HCT116 (cell line): ENCODE results near the gene RNH1. TPM values are rescaled to one million over a fixed set of nuclear protein-coding genes. Genes with fewer than 3 reads are reported as not detected.
A peak's percentile ranks its signal among the peaks of the same experiment; 100 is the strongest.

Experiments used
- ATAC-seq: fragments of 200-7000 bp; cut with Tn5 transposase; 2 replicates; pipeline ENCODE4 v1.9.1; 2020; ENCODE audit warnings: mild to moderate bottlenecking, moderate library complexity
- BruUV-seq: library from RNA; stranded (reverse); fragments of 400-500 nt; replicated peaks from 2 replicates; lab custom pipeline; 2021; lab: Mats Ljungman, UMichigan
- CTCF ChIA-PET: fragments of 300-600 bp; sonication (Branson Sonifier 250); formaldehyde crosslinking; loops from one replicate; lab custom pipeline; 2021; ENCODE audit warnings: antibody characterized with exemption; lab: Charles Lee
- POLR2A ChIA-PET: fragments of 300-600, 350-600 bp; sonication (Branson Sonifier 250); formaldehyde crosslinking; loops from one replicate; lab custom pipeline; 2021; ENCODE audit warnings: antibody characterized with exemption; lab: Charles Lee
- RAD21 ChIA-PET, 2 experiments: fragments of 300-600 bp; sonication (Branson Sonifier 250); formaldehyde crosslinking; loops; one replicate each; lab custom pipeline; 2023; ENCODE audit warnings: low total read pairs in 2 of 2; ENCODE audit not compliant: uncharacterized antibody in 2 of 2, unreplicated experiment in 2 of 2, low non-redundant PET in 1 of 2; lab: Charles Lee
- DNase-seq: peaks from one replicate; pipeline ENCODE4 v3.0.0-alpha.2; 2010; ENCODE audit warnings: low read depth, low spot score
- H2AFZ ChIP-seq: fragments of 200-600 bp; shearing (Covaris generic), sonication (generic); 2 replicates; pipeline ENCODE4 v1.6.1; 2017; ENCODE audit warnings: low read depth, mixed run types, mixed read lengths, antibody characterized with exemption, low read length; ENCODE audit not compliant: poor library complexity, severe bottlenecking
- H3K27ac ChIP-seq: 2 replicates; pipeline ENCODE4 v1.5.1; 2012; ENCODE audit warnings: low read depth, low read length
- H3K27me3 ChIP-seq: fragments of 200-600 bp; sonication (generic); 2 replicates; pipeline ENCODE4 v1.6.1; 2016; ENCODE audit warnings: mixed run types, low read length, mixed read lengths; ENCODE audit not compliant: insufficient read depth
- H3K36me3 ChIP-seq, 2 experiments: fragments of 200-500 bp in 1 of 2; fragments of 200-600 bp in 1 of 2; sonication (Bioruptor generic) in 1 of 2; sonication (generic) in 1 of 2; 2 replicates each; pipeline versions ENCODE4 v1.5.1 to v1.6.1; 2014 to 2016; ENCODE audit warnings: low read length in 2 of 2, inconsistent platforms in 1 of 2, mixed read lengths in 1 of 2, mixed run types in 1 of 2; ENCODE audit not compliant: insufficient read depth in 2 of 2, control insufficient read depth in 1 of 2
- H3K4me1 ChIP-seq, 2 experiments: fragments of 200-600 bp in 1 of 2; sonication (generic) in 1 of 2; 2 replicates each; pipeline versions ENCODE4 v1.5.1 to v1.6.1; 2012 to 2017; ENCODE audit warnings: low read length in 2 of 2, inconsistent platforms in 1 of 2, mild to moderate bottlenecking in 1 of 2, mixed read lengths in 1 of 2, mixed run types in 1 of 2, moderate library complexity in 1 of 2; ENCODE audit not compliant: insufficient read depth in 2 of 2, control insufficient read depth in 1 of 2
- H3K4me2 ChIP-seq: fragments of 200-600 bp; sonication (generic); 2 replicates; pipeline ENCODE4 v1.6.1; 2017; ENCODE audit warnings: mixed run types, low read length, mixed read lengths
- H3K4me3 ChIP-seq, 2 experiments: fragments of 200-600 bp in 1 of 2; sonication (generic) in 1 of 2; replicated peaks in 1 of 2; 2 replicates each; pipeline ENCODE4 v1.5.1; 2011 to 2016; ENCODE audit warnings: low read length in 2 of 2, control low read depth in 1 of 2, low read depth in 1 of 2, mild to moderate bottlenecking in 1 of 2, mixed read lengths in 1 of 2, mixed run types in 1 of 2
- H3K79me2 ChIP-seq: fragments of 200-600 bp; sonication (generic); 2 replicates; pipeline ENCODE4 v1.6.1; 2017; ENCODE audit warnings: mild to moderate bottlenecking, mixed run types, low read length, moderate library complexity, mixed read lengths; ENCODE audit not compliant: insufficient read depth
- H3K9ac ChIP-seq: fragments of 200-600 bp; sonication (generic); 2 replicates; pipeline ENCODE4 v1.6.1; 2016; ENCODE audit warnings: low read length, mixed read lengths
- H3K9me2 ChIP-seq: fragments of 200-600 bp; sonication (generic), shearing (Covaris generic); 2 replicates; pipeline ENCODE4 v1.6.1; 2017; ENCODE audit warnings: mixed run types, mild to moderate bottlenecking, moderate library complexity; ENCODE audit not compliant: insufficient read depth
- H3K9me3 ChIP-seq, 2 experiments: fragments of 200-500 bp in 1 of 2; fragments of 200-600 bp in 1 of 2; sonication (Bioruptor generic) in 1 of 2; sonication (generic) in 1 of 2; 2 replicates each; pipeline ENCODE4 v1.6.1; 2014 to 2017; ENCODE audit warnings: low read length in 2 of 2, mixed read lengths in 2 of 2, inconsistent platforms in 1 of 2, low read depth in 1 of 2, mild to moderate bottlenecking in 1 of 2, mixed run types in 1 of 2, moderate library complexity in 1 of 2; ENCODE audit not compliant: control insufficient read depth in 1 of 2, insufficient read depth in 1 of 2
- H4K20me1 ChIP-seq: fragments of 200-600 bp; sonication (generic), shearing (Covaris generic); 2 replicates; pipeline ENCODE4 v1.6.1; 2017; ENCODE audit warnings: mixed run types, mild to moderate bottlenecking, moderate library complexity; ENCODE audit not compliant: insufficient read depth
- CBX3 ChIP-seq: IDR thresholded peaks from 2 replicates; pipeline ENCODE4 v1.6.1; 2012; ENCODE audit warnings: low read depth
- CEBPB ChIP-seq: IDR thresholded peaks from 2 replicates; pipeline ENCODE4 v1.6.1; 2012; ENCODE audit warnings: low read depth
- EZH2phosphoT487 ChIP-seq: fragments of 200-600 bp; IDR thresholded peaks from 2 replicates; pipeline ENCODE4 v1.6.1; 2018; ENCODE audit warnings: antibody characterized with exemption, borderline replicate concordance
- JUND ChIP-seq: IDR thresholded peaks from 2 replicates; pipeline ENCODE4 v1.6.1; 2012
- POLR2AphosphoS5 ChIP-seq: IDR thresholded peaks from 2 replicates; pipeline ENCODE4 v1.6.1; 2011; ENCODE audit warnings: mild to moderate bottlenecking, low read depth, low read length, moderate library complexity
- RAD21 ChIP-seq: IDR thresholded peaks from 2 replicates; pipeline ENCODE4 v1.6.1; 2012; ENCODE audit warnings: low read depth, mild to moderate bottlenecking
- SIN3A ChIP-seq: IDR thresholded peaks from 2 replicates; pipeline ENCODE4 v1.6.1; 2012; ENCODE audit warnings: low read depth
- SRF ChIP-seq: IDR thresholded peaks from 2 replicates; pipeline ENCODE4 v1.6.1; 2012; ENCODE audit warnings: low read depth
- YY1 ChIP-seq: IDR thresholded peaks from 2 replicates; pipeline ENCODE4 v1.6.1; 2011; ENCODE audit warnings: low read length, low read depth, moderate library complexity, mild to moderate bottlenecking; ENCODE audit not compliant: insufficient replicate concordance; ENCODE audit errors: extremely low read depth
- ZFX ChIP-seq: fragments of 450-650 bp; IDR thresholded peaks from 2 replicates; pipeline ENCODE4 v1.6.1; 2017
- ZNF274 ChIP-seq: fragments of 200-500 bp; sonication (Bioruptor generic); IDR thresholded peaks from 2 replicates; pipeline ENCODE4 v1.6.1; 2014; ENCODE audit warnings: mild to moderate bottlenecking, low read depth, low read length, inconsistent platforms
- intact Hi-C: fragments of 100-400 bp; cut with micrococcal nuclease; formaldehyde crosslinking; loops from 2 replicates; pipeline ENCODE4 v1.10.0; 2022
- total RNA-seq: library from RNA; stranded (reverse); gene quantifications from one replicate; pipeline ENCODE4 v1.2.1, GENCODE V29; 2021; ENCODE audit not compliant: unreplicated experiment
- TF ChIP-seq, protein P1 (sequence below): IDR thresholded peaks from 2 replicates; pipeline ENCODE4 v1.6.1; 2012
- TF ChIP-seq, protein P2 (sequence below), 3 experiments: fragments of 200-600 bp in 1 of 3; sonication (generic) in 1 of 3; IDR thresholded peaks in 2 of 3; conservative IDR thresholded peaks in 1 of 3; 2 replicates each; pipeline ENCODE4 v1.5.1; 2012 to 2017; ENCODE audit warnings: low read depth in 2 of 3, low read length in 2 of 3, antibody characterized with exemption in 1 of 3, borderline replicate concordance in 1 of 3, control low read depth in 1 of 3, mild to moderate bottlenecking in 1 of 3, mixed read lengths in 1 of 3, mixed run types in 1 of 3, moderate library complexity in 1 of 3; ENCODE audit not compliant: insufficient read depth in 1 of 3
- TF ChIP-seq, protein P3 (sequence below): IDR thresholded peaks from 2 replicates; pipeline ENCODE4 v1.6.1; 2012; ENCODE audit warnings: low read depth

RNH1 gene
- total RNA-seq, 1 experiment from 2014 or later: 120 TPM

DNA sequence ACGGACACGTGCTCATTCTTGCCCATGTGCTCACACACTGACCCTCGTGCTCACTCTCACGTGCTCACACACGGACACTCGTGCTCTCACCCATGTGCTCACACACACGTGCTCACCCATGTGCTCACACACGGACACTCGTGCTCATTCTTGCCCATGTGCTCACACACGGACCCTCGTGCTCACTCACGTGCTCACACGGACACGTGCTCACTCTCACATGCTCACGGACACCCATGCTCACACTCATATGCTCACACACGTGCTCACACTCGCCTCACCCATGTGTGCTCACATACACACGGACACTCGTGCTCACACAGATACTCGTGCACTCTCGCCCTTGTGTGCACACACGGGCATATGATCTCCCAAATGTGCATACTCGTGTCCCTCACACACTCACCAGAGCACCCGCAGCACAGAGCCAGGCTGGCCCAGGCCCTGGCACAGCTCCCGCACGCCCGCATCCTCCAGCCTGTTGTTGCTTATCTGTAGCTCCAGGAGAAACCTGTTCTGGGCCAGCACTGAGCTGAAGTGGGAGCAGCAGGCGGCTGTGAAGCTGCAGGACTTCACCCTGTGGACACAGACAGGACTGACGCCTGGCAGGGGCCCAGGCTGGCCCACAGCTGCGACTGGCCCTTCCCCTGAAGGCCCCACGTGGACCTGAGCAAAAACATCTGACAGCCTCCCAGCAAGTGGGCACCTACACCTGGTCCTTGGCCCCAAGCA lies 9.3 kb downstream of the RNH1 start:
- BruUV-seq: no TSS peak
- peaks cover 20 to 26% of the 10 kb centered on the region in 2 experiments for H3K36me3 ChIP-seq
- RAD21 ChIA-PET: interaction anchor here in 1 of 2 experiments (0.6 kb wide), 1 partner anchor 281 kb away, joined by 3 read pairs; no protein-coding TSS in a partner anchor

DNA sequence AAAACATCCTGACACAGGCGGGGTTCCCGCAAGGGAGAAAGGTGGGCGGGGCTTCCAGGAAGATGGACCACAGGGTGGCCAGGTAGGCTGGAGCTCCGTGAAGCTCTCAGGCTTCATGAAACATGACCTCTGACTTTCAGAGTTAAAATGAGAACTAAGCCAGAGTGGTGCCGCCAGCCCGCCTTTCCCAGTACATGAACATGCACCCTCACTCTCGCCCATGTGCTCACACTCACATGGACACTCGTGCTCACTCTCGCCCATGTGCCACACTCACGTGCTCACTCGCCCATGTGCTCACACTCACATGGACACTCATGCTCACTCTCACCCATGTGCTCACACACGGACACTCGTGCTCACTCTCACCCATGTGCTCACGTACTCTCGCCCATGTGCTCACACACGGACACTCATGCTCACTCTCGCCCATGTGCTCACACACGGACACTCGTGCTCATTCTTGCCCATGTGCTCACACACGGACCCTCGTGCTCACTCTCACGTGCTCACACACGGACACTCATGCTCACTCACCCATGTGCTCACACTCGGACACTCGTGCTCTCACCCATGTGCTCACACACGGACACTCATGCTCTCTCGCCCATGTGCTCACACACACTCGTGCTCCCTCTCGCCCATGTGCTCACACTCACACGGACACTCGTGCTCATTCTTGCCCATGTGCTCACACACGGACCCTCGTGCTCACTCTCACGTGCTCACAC lies 10.0 kb downstream of the RNH1 start:
- H3K4me3 ChIP-seq: no peak overlapping the region
- H3K27ac ChIP-seq: no peak overlapping the region; the same call in 1 of the 2 replicates
- no peak overlapping the region for H2AFZ ChIP-seq
- no peak for DNase-seq
- ChIA-PET POLR2A (no interaction called here), RAD21 (no interaction called here), CTCF (no interaction called here)
- no peak overlapping the region for H3K4me2 ChIP-seq
- H3K36me3 ChIP-seq: peaks cover 20 to 26% of the 10 kb centered on the region in 2 experiments
- intact Hi-C loops: no loop called here
- H4K20me1 ChIP-seq: no peaks in the 10 kb centered on the region
- H3K4me1 ChIP-seq: no peaks in the 10 kb centered on the region
- no peaks in the 10 kb centered on the region for H3K27me3 ChIP-seq
- no peaks in the 10 kb centered on the region for H3K9me2 ChIP-seq
- H3K9ac ChIP-seq: no peak overlapping the region
- no TSS peak for BruUV-seq
- no peaks in the 10 kb centered on the region for H3K9me3 ChIP-seq
- peaks cover 2% of the 10 kb centered on the region; the same call in 1 of the 2 replicates for H3K79me2 ChIP-seq
- ATAC-seq: no peak
- TF ChIP-seq POLR2AphosphoS5 (no peak; the same call in 1 of the 2 replicates), CBX3 (no peak), RAD21 (no peak), SIN3A (no peak), SRF (no peak), YY1 (no peak), EZH2phosphoT487 (no peak), ZFX (no peak), JUND (no peak)
- TF ChIP-seq, protein P1, sequence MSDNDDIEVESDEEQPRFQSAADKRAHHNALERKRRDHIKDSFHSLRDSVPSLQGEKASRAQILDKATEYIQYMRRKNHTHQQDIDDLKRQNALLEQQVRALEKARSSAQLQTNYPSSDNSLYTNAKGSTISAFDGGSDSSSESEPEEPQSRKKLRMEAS: no peak
- TF ChIP-seq, protein P2, sequence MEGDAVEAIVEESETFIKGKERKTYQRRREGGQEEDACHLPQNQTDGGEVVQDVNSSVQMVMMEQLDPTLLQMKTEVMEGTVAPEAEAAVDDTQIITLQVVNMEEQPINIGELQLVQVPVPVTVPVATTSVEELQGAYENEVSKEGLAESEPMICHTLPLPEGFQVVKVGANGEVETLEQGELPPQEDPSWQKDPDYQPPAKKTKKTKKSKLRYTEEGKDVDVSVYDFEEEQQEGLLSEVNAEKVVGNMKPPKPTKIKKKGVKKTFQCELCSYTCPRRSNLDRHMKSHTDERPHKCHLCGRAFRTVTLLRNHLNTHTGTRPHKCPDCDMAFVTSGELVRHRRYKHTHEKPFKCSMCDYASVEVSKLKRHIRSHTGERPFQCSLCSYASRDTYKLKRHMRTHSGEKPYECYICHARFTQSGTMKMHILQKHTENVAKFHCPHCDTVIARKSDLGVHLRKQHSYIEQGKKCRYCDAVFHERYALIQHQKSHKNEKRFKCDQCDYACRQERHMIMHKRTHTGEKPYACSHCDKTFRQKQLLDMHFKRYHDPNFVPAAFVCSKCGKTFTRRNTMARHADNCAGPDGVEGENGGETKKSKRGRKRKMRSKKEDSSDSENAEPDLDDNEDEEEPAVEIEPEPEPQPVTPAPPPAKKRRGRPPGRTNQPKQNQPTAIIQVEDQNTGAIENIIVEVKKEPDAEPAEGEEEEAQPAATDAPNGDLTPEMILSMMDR (IDR thresholded peaks at IDR 0.05 in 2 of 3, conservative IDR thresholded peaks at IDR 0.05 in 1 of 3; ENCODE audit: borderline replicate concordance in 1 of 3, insufficient read depth in 1 of 3, low read depth in 2 of 3, low read length in 2 of 3): no peak
- TF ChIP-seq, protein P3, sequence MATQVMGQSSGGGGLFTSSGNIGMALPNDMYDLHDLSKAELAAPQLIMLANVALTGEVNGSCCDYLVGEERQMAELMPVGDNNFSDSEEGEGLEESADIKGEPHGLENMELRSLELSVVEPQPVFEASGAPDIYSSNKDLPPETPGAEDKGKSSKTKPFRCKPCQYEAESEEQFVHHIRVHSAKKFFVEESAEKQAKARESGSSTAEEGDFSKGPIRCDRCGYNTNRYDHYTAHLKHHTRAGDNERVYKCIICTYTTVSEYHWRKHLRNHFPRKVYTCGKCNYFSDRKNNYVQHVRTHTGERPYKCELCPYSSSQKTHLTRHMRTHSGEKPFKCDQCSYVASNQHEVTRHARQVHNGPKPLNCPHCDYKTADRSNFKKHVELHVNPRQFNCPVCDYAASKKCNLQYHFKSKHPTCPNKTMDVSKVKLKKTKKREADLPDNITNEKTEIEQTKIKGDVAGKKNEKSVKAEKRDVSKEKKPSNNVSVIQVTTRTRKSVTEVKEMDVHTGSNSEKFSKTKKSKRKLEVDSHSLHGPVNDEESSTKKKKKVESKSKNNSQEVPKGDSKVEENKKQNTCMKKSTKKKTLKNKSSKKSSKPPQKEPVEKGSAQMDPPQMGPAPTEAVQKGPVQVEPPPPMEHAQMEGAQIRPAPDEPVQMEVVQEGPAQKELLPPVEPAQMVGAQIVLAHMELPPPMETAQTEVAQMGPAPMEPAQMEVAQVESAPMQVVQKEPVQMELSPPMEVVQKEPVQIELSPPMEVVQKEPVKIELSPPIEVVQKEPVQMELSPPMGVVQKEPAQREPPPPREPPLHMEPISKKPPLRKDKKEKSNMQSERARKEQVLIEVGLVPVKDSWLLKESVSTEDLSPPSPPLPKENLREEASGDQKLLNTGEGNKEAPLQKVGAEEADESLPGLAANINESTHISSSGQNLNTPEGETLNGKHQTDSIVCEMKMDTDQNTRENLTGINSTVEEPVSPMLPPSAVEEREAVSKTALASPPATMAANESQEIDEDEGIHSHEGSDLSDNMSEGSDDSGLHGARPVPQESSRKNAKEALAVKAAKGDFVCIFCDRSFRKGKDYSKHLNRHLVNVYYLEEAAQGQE: no peak

More for the DNA sequence above, 9.3 kb downstream of the RNH1 start:
- no peak for TF ChIP-seq ZNF274
- TF ChIP-seq CEBPB: no peak
- Histone ChIP-seq H4K20me1 (no peaks in the 10 kb centered on the region), H3K4me1 (no peaks in the 10 kb centered on the region), H3K9ac (no peak overlapping the region), H3K4me3 (no peak overlapping the region), H3K27ac (peak overlapping the region; percentile 30; the same call in 1 of the 2 replicates), H3K9me3 (no peaks in the 10 kb centered on the region), H3K9me2 (no peaks in the 10 kb centered on the region), H2AFZ (no peak overlapping the region), H3K4me2 (no peak overlapping the region), H3K79me2 (peaks cover 7% of the 10 kb centered on the region; the same call in 1 of the 2 replicates), H3K27me3 (no peaks in the 10 kb centered on the region)
- intact Hi-C loops: no loop called here
- CTCF ChIA-PET: no interaction called here
- DNase-seq: no peak
- POLR2A ChIA-PET: no interaction called here
- no peak for ATAC-seq
